HuH-7.5 (cell line): Measurements from ENCODE around the gene CDKAL1.

Experiments
- DNase-seq: peaks from one replicate; pipeline ENCODE4 v3.0.0; 2011; ENCODE audit warnings: low spot score

CDKAL1 gene

GRCh38 chr6:20927130-20927860 lies 393.0 kb downstream of the CDKAL1 start:
- DNase-seq: no peak

GRCh38 chr6:20929283-20929682 lies 395.0 kb downstream of the CDKAL1 start:
- DNase-seq: no peak

GRCh38 chr6:20931093-20931492 lies 396.8 kb downstream of the CDKAL1 start:
- DNase-seq: no peak

- no peak for DNase-seq
Observed at GRCh38 chr6:20931772-20932171, 397.5 kb downstream of the CDKAL1 start.

GRCh38 chr6:20932284-20932683 lies 398.0 kb downstream of the CDKAL1 start:
- no peak for DNase-seq

GRCh38 chr6:20933057-20933788 lies 399.0 kb downstream of the CDKAL1 start:
- DNase-seq: no peak

- DNase-seq: no peak
Observed at GRCh38 chr6:20936949-20937348, 402.7 kb downstream of the CDKAL1 start.

- no peak for DNase-seq
Observed at GRCh38 chr6:20939161-20939775, 405.0 kb downstream of the CDKAL1 start.

GRCh38 chr6:20943040-20943627 lies 408.9 kb downstream of the CDKAL1 start:
- no peak for DNase-seq

GRCh38 chr6:20943922-20944321 lies 409.7 kb downstream of the CDKAL1 start:
- DNase-seq: no peak

- no peak for DNase-seq
Observed at GRCh38 chr6:20946022-20946421, 411.8 kb downstream of the CDKAL1 start.

- no peak for DNase-seq
Observed at GRCh38 chr6:20946890-20947289, 412.6 kb downstream of the CDKAL1 start.

- DNase-seq: no peak
Observed at GRCh38 chr6:20947977-20948376, 413.7 kb downstream of the CDKAL1 start.

GRCh38 chr6:20948556-20948955 lies 414.3 kb downstream of the CDKAL1 start:
- DNase-seq: no peak

- DNase-seq: no peak
Observed at GRCh38 chr6:20949138-20949537, 414.9 kb downstream of the CDKAL1 start.

- DNase-seq: no peak
Observed at GRCh38 chr6:20952699-20953474, 418.6 kb downstream of the CDKAL1 start.

GRCh38 chr6:20954315-20954714 lies 420.1 kb downstream of the CDKAL1 start:
- no peak for DNase-seq

GRCh38 chr6:20955131-20955530 lies 420.9 kb downstream of the CDKAL1 start:
- DNase-seq: no peak

GRCh38 chr6:20955751-20956150 lies 421.5 kb downstream of the CDKAL1 start:
- DNase-seq: no peak

GRCh38 chr6:20960067-20960466 lies 425.8 kb downstream of the CDKAL1 start:
- DNase-seq: no peak

GRCh38 chr6:20965276-20965675 lies 431.0 kb downstream of the CDKAL1 start:
- DNase-seq: no peak

- DNase-seq: no peak
Observed at GRCh38 chr6:20965915-20966314, 431.7 kb downstream of the CDKAL1 start.
